Measurements from ENCODE around the gene TBL1X. TPM values are rescaled to one million over a fixed set of nuclear protein-coding genes. Genes with fewer than 3 reads are reported as not detected.
"Not testable (repeated sequence)": the region's sequence is repeated elsewhere in the genome, so short reads cannot be mapped to it uniquely, and the experiment has no call there.

Gene TBL1X
- total and polyA plus RNA-seq, 2 donors (not counting 3 experiments of a cell fraction or from before 2014, with no cell fraction given) = 8.7 to 25.3 TPM

DNA sequence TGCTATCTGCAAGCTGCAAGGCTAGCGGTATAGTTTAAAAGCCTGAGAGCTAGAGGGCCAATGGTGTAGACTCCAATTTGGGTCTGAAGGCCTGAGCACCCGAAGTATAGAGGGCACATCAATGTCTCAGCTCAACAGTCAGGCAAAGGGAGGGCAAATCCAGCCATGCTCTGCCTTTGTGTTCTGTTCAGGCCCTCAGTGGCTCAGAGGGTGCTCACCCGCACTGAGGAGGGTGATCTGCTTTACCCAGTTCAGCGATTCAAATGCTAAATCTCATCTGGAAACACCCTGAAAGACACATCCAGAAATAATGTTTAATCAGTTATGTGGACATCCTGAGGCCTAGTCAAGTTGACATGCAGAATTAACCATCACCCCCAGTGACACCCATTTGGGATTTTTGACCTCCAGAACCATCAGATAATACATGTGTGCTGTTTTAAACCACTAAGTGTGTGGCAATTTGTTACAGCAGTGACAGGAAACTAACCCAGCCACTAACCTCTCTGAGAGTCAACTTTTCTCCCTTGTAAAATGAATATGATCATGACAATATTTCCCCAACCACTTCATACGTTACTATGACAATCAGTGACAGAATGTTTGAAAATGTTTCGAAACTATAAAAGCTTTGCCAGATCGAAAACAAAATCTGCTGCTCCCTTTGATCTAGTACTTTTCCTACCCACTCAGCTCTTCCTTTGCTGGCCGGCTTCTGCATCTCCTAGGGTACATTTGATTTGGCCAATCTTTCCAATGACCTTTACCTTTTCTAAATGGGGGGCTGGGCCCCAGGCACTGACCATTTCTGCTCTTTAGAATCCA lies 8.4 kb upstream of the TBL1X start:
- no peak for FAIRE-seq
- intact Hi-C loops (cut with micrococcal nuclease) = no loop called here

DNA sequence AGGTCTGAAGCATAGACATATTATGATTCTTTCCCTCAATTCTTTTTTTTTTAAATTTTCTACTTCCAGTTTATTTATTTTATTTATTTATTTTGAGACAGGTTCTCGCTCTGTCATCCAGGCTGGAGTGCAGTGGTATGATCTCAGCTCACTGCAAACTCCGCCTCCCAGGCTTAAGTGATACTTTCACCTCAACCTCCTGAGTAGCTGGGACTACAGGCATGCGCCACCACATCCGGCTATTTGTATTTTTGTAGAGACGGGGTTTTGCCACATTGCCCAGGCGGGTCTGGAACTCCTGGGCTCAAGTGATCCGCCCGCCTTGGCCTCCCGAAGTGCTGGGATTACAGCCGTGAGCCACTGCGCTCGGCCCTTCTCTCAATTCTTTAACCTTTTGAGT lies 6.8 kb upstream of the TBL1X start:
- CTCF ChIA-PET; H3K27me3 ChIP-seq (ENCODE audit: control insufficient read depth in 2 of 2, insufficient read depth in 2 of 2, low read length in 2 of 2); dilution Hi-C loops (cut with MboI; ENCODE audit: extremely low pct_ligation_motif_present, low sequenced_read_pairs); H3K79me2 ChIP-seq (ENCODE audit: control insufficient read depth, insufficient read depth, low read length); H3K9me3 ChIP-seq (replicated peaks; ENCODE audit: control insufficient read depth, insufficient read depth, low read length); FAIRE-seq; H3K9me1 ChIP-seq (replicated peaks; ENCODE audit: control insufficient read depth, extremely low read depth, insufficient read depth, low read length); H3K27ac ChIP-seq (ENCODE audit: insufficient read depth, low read depth, low read length); H3K4me1 ChIP-seq (ENCODE audit: control insufficient read depth, extremely low read depth, insufficient read depth, low read length); BruUV-seq (replicated peaks); H2AFZ ChIP-seq (ENCODE audit: low read depth, low read length); H3K9ac ChIP-seq (replicated peaks; ENCODE audit: extremely low read depth, insufficient read depth, low read length); intact Hi-C loops (cut with micrococcal nuclease); DNase-seq (ENCODE audit: low read depth, low spot score); H4K20me1 ChIP-seq (replicated peaks; ENCODE audit: control insufficient read depth, extremely low read depth, insufficient read depth, low read length); H3K4me2 ChIP-seq (ENCODE audit: insufficient read depth, low read length); H3K36me3 ChIP-seq (ENCODE audit: control insufficient read depth in 2 of 2, extremely low read depth in 1 of 2, insufficient read depth in 2 of 2, low read length in 2 of 2); H3K4me3 ChIP-seq (replicated peaks in 1 of 3; ENCODE audit: insufficient read depth in 1 of 3, low read depth in 1 of 3, low read length in 3 of 3); POLR2A ChIA-PET: not testable (repeated sequence)

More for the DNA sequence above, 8.4 kb upstream of the TBL1X start:
- TF ChIP-seq POLR2AphosphoS5 (IDR thresholded peaks at IDR 0.05; ENCODE audit: insufficient read depth, low read depth, low read length) = no peak
- no peak for TF ChIP-seq GATA2 (IDR thresholded peaks at IDR 0.05; ENCODE audit: insufficient read depth, insufficient read length, low read depth, low read length)
- no peak for TF ChIP-seq MYC (IDR thresholded peaks at IDR 0.05; ENCODE audit: low read depth, low read length)
- no peak for TF ChIP-seq FOS (IDR thresholded peaks at IDR 0.05; ENCODE audit: borderline replicate concordance, insufficient read depth, low read length)
- TF ChIP-seq JUN (IDR thresholded peaks at IDR 0.05; ENCODE audit: borderline replicate concordance, insufficient read depth, insufficient read length, low read depth) = no peak
- no peak for TF ChIP-seq EZH2 (IDR thresholded peaks at IDR 0.05; ENCODE audit: borderline replicate concordance, low read depth, low read length, severe bottlenecking)
- TF ChIP-seq, protein P1, sequence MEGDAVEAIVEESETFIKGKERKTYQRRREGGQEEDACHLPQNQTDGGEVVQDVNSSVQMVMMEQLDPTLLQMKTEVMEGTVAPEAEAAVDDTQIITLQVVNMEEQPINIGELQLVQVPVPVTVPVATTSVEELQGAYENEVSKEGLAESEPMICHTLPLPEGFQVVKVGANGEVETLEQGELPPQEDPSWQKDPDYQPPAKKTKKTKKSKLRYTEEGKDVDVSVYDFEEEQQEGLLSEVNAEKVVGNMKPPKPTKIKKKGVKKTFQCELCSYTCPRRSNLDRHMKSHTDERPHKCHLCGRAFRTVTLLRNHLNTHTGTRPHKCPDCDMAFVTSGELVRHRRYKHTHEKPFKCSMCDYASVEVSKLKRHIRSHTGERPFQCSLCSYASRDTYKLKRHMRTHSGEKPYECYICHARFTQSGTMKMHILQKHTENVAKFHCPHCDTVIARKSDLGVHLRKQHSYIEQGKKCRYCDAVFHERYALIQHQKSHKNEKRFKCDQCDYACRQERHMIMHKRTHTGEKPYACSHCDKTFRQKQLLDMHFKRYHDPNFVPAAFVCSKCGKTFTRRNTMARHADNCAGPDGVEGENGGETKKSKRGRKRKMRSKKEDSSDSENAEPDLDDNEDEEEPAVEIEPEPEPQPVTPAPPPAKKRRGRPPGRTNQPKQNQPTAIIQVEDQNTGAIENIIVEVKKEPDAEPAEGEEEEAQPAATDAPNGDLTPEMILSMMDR (IDR thresholded peaks at IDR 0.05; ENCODE audit: extremely low read depth in 1 of 2, insufficient read depth in 1 of 2, low read depth in 1 of 2, low read length in 2 of 2) = no peak
- TF ChIP-seq POLR2A (IDR thresholded peaks at IDR 0.05; ENCODE audit: low read depth, low read length) = no peak
- TF ChIP-seq, protein P2, sequence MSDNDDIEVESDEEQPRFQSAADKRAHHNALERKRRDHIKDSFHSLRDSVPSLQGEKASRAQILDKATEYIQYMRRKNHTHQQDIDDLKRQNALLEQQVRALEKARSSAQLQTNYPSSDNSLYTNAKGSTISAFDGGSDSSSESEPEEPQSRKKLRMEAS (IDR thresholded peaks at IDR 0.05; ENCODE audit: insufficient read depth, insufficient read length) = no peak
- Histone ChIP-seq H3K9me1 (replicated peaks; ENCODE audit: control insufficient read depth, extremely low read depth, insufficient read depth, low read length) (no peaks in the 10 kb centered on the region), H3K9me3 (replicated peaks; ENCODE audit: control insufficient read depth, insufficient read depth, low read length) (no peaks in the 10 kb centered on the region), H3K4me1 (ENCODE audit: control insufficient read depth, extremely low read depth, insufficient read depth, low read length) (no peaks in the 10 kb centered on the region), H3K27me3 (ENCODE audit: control insufficient read depth in 2 of 2, insufficient read depth in 2 of 2, low read length in 2 of 2) (no peaks in the 10 kb centered on the region), H3K4me2 (ENCODE audit: insufficient read depth, low read length) (no peak overlapping the region), H2AFZ (ENCODE audit: low read depth, low read length) (no peak overlapping the region), H4K20me1 (replicated peaks; ENCODE audit: control insufficient read depth, extremely low read depth, insufficient read depth, low read length) (no peaks in the 10 kb centered on the region), H3K4me3 (replicated peaks in 1 of 3; ENCODE audit: insufficient read depth in 1 of 3, low read depth in 1 of 3, low read length in 3 of 3) (no peak overlapping the region), H3K27ac (ENCODE audit: insufficient read depth, low read depth, low read length) (no peak overlapping the region), H3K79me2 (ENCODE audit: control insufficient read depth, insufficient read depth, low read length) (no peaks in the 10 kb centered on the region), H3K36me3 (ENCODE audit: control insufficient read depth in 2 of 2, extremely low read depth in 1 of 2, insufficient read depth in 2 of 2, low read length in 2 of 2) (no peaks in the 10 kb centered on the region), H3K9ac (replicated peaks; ENCODE audit: extremely low read depth, insufficient read depth, low read length) (no peak overlapping the region)
- CTCF ChIA-PET = no interaction called here
- BruUV-seq (replicated peaks) = no TSS peak
- no peak for DNase-seq (ENCODE audit: low read depth, low spot score)
- POLR2A ChIA-PET = no interaction called here
- dilution Hi-C loops (cut with MboI; ENCODE audit: extremely low pct_ligation_motif_present, low sequenced_read_pairs) = no loop called here

All from endothelial cell of umbilical vein (primary cell).